ENCODE measurements around the gene FNDC3A.
"Not testable (repeated sequence)": the region's sequence is repeated elsewhere in the genome, so short reads cannot be mapped to it uniquely, and the experiment has no call there.

Gene FNDC3A

DNA sequence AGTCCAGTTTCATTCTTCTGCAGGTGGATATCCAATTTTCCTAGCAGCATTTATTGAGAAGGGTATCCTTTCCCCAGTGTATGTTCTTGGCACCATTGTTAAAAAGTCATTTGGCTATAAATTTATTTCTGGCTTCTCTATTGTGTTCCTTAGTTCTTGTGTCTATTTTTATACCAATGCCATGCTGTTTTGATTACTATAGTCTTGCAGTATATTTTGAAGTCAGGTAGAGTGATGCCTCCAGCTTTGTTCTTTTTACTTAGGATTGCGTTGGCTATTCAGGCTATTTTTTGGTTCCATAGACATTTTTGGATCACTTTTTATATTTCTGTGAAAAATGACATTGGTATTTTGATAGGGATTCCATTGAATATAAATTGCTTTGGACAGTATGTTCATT is 172.7 kb downstream of the FNDC3A start:
- DNase-seq: no peak

DNA sequence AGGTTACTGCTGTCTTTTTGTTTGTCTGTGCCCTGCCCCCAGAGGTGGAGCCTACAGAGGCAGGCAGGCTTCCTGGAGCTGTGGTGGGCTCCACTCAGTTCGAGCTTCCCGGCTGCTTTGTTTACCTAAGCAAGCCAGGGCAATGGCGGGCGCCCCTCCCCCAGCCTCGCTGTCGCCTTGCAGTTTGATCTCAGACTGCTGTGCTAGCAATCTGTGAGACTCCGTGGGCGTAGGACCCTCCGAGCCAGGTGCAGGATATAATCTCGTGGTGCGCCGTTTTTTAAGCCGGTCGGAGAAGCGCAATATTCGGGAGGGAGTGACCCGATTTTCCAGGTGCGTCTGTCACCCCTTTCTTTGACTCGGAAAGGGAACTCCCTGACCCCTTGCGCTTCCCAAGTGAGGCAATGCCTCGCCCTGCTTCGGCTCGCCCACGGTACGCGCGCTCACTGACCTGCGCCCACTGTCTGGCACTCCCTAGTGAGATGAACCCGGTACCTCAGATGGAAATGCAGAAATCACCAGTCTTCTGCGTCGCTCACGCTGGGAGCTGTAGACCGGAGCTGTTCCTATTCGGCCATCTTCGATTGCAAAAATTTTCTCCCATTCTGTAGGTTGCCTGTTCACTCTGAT is 182.4 kb downstream of the FNDC3A start:
- DNase-seq: not testable (repeated sequence)

DNA sequence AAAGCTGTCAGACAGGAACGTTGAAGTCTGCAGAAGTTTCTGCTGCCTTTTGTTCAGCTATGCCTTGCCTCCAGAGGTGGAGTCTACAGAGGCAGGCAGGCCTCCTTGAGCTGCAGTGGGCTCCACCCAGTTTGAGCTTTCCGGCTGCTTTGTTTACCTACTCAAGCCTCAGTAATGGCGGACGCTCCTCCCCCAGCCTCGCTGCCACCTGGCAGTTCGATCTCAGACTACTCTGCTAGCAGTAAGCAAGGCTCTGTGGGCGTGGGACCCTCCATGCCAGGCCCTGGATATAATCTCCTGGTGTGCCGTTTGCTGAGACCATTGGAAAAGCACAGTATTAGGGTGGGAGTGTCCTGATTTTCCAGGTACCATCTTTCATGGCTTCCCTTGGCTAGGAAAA is 187.4 kb downstream of the FNDC3A start:
- not testable (repeated sequence) for DNase-seq

DNA sequence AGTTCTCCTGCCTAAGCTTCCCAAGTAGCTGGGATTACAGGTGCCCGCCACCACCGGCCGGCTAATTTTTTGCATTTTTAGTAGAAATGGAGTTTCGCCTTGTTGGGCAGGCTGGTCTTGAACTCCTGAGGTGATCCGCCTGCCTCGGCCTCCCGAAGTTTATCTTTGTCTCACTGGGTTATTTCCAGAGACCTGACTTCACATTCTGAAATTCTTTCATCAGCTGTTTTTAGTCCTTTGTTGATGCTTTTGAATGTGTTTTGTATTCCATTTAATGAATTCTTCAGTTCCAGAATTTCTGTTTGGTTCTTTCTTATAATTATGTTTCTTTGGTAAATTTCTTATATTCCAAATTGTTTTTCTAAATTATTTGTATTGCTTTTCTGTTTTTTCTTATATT is 189.0 kb downstream of the FNDC3A start:
- DNase-seq: no peak

DNA sequence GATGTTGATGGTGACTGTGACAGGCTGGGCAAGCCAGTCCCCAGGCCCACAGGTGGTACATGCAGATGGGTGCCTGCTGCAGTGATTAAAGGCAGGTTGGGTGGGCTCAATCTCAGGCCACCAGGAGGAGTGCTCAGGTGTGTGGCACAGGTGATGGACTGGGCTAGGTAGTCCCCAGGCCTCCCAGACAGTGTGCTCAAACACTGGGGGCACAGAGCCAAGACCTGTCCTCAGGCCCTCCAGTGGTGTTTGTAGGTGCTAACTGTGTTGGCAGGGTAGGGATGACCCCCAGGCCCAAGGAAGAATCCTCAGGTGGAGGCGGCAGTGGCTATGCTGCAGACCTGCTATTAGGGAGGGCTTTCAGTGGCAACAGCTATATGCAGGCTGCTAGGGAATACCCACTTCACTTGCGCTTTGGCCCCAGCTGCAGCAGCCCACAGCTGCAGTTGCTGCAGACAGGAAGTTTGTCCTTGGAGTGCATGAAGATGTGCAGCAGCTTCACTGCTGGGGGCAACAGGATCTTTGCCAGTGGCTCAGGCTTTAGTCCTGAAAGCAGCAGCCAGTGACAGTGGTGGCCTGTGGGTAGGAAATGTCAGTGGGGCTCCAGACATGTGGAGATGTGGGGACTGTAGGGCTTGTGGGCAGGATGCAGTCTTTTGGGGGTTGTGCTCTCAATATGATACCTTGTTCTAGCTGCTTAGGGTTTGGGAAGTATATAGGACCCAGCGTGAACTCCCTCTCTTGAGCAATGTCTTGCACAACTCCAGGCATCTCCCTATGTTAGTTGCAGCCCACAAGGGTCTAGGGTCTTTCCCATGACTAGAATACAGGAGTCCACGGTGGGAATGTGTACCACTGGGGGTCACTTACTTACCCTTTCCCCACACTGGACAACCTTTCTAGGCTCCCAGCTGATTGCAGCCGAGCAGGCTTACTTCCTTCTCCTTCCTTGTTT is 190.4 kb downstream of the FNDC3A start:
- DNase-seq: no peak

DNA sequence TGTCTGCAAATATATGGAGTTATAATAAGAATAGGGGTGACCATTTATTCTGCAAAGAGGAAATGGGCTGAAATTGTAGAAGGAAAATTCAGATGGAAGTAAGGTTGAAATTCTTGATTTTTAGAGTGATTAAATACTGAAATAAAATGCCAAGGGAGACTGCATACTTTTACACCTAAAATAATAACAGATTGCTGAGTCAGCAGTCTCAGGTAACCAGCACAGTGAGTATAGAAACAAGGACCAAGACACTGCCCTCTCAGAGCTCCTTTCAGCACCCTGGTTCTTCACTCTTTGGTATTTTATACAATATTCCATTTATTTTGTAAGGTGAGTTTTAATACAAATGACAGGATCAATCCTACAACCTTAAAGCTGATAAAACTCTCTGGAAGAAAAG is 195.6 kb downstream of the FNDC3A start:
- no peak for DNase-seq

DNA sequence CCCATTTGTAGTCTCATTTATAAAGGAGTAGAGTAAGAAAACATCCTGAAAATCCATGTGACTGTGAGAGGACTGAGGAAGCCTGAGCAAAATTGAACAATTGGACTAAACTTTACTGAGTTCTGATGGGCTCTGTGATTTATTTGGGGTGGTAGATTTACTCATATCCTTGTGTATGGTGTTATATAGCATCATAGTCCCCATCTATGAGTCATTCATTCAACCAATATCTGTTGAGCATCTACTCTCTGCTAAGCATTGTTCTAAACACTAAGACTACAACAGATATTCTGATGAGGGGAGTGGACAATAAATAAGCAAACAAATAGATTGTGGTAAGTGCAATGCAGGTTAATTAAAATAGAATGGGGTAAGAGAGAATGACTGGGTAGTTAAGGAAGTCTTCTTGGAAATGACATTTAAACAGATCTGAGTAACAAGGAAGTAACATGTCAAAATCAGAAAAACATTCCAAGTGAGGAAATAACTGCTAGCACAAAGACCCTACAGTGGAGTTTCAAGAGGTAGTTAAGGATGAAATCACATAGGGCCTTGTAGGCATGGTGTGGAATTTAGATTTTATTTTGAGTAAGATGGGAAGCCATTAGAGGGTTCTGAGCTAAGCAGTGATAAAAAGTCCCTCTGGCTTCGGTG is 208.1 kb downstream of the FNDC3A start:
- DNase-seq: no peak

DNA sequence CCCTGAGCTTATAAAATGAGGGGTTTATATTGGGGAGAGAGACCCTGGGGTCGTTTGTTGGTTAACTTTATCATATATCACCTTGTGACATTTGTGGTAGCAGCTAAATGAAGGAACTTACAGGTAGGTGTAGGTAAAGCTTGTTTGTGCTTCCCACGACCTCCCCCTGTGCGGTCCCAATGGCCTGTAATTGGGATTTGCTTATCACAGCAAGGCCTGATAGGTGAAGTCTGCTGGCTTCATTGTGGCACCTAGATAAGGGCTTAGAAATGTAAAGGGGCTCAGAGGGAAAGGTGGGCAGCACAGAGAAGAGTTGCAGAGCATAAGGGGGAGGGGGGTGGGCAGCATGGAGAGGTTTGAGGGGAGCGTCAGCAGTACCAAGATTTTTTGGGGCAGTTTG is 208.9 kb downstream of the FNDC3A start:
- DNase-seq: no peak

DNA sequence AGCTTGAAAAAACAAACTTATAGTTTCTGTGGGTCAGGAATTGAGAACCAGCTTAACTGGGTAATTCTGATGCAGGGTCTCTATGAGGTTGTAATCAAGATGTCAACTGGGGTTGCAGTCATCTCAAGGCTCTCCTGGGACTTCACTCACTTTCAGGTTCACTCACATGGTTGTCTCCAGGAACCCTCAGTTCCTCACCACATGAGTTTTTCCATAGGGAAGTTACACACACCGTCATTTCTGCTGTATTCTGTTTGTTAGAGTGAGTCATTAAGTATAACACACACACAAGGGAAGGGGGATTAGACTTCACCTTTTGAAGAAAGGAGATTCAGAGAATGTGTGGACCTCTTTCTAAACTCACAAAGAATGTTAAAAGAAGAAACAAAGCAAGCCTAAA is 209.6 kb downstream of the FNDC3A start:
- DNase-seq: no peak

DNA sequence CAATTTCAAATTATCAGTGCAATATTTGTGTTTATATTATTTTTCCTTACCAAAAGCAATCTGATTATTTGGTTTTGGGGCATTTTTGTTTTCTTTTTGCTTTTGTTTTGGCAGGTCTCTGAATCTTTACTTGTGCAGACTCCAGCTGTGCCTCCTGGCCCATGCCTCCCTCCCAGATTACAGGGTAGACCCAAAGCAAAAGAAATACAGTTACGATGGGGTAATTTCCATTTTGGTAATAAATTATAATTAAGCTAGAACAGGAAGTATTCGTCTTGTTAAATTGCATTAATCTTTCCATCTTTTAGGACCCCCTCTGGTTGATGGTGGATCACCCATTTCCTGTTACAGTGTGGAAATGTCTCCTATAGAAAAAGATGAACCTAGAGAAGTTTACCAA is 215.2 kb downstream of the FNDC3A start:
- DNase-seq: no peak

DNA sequence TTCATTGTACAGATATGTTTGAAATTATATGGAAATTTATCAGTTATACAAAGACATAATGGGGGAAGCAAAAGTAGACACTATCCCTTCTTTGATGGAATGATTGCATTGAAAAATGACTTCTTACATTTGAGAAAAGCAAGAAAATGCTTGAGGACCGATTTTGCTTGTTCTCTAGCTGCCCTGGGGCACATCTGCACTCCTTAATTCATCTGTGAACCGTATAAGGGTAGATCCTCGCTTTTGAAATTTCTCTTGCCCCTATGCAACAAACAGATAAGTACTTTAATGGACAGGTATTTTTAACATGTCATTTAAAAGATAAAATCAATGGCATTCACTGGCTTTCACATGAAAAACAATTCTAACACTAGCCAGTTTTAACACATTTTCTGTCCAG is 230.9 kb downstream of the FNDC3A start:
- no peak for DNase-seq

DNA sequence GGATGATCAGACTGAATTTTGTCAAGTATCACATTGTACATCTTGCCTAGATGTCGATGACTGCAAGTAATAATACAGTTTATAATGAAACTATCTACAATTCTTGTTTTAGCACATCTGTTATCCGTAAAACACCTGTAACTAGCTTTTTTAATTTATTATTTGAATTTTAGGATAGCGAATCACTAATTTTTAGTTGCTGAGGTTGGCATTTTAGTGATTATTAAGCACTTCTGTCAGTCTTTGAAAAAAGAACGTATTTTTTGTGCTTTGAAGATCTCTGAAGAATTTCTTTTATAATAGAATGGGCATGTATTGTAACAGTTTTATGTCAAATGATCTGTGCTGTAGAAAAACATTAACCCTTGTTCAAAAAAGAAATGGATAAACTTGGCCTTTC is 232.9 kb downstream of the FNDC3A start:
- no peak for DNase-seq

DNA sequence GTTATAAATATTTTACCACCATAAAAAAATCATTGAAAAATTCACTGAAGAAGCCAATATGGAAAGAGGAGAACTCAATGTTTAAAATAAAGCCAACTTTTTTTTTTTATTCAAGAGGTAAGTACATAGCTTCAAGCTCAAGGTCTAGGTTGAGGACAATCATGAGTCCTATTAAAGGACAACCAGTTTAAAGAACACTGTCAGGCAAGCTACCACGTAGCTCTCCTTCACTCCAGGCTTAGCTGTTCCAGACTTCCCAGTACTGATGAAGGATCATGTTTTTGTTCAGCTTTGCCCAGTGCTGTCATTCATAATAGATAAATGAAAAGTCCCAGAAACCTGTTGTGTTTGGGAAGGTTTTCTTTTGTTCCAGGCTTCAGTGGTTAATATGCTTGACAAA is 234.4 kb downstream of the FNDC3A start:
- DNase-seq: no peak

DNA sequence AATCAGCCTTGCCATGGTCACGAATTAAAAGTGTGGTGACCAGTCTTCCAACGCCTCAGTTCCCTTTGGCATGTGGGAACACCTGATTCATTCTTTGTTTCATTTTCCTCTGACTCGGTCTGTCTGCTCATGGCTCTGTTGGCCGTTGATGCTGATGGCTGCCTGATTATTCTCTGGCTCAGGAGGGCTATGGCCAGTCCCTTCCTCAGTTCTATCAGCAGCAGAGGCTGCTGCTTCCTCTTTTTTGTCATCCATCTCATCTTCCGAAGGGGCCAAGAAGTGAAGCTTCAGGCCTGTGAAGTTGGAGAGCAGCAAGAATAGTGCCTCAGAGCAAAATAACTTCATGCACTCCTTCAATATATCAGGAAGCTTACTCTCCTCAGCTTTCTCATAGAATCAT is 235.0 kb downstream of the FNDC3A start:
- DNase-seq: no peak

DNA sequence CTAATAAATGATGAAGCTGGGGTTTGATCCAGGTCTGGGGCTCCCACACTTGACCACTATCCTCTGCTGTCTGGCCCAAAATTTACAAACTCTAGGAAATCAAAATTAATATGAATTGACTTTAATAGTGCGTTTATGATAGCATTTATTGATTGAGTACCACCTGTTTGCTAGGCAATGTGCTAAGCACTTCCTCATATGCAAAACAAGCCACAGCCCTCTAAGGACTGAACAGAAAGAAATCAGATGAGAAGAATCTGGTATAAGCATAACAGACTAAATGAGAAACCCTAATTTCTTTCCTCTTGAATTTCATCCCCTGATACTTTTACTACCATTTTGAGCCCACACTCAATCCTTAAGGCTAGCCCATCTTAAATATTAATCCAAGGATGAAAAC is 237.8 kb downstream of the FNDC3A start:
- no peak for DNase-seq

DNA sequence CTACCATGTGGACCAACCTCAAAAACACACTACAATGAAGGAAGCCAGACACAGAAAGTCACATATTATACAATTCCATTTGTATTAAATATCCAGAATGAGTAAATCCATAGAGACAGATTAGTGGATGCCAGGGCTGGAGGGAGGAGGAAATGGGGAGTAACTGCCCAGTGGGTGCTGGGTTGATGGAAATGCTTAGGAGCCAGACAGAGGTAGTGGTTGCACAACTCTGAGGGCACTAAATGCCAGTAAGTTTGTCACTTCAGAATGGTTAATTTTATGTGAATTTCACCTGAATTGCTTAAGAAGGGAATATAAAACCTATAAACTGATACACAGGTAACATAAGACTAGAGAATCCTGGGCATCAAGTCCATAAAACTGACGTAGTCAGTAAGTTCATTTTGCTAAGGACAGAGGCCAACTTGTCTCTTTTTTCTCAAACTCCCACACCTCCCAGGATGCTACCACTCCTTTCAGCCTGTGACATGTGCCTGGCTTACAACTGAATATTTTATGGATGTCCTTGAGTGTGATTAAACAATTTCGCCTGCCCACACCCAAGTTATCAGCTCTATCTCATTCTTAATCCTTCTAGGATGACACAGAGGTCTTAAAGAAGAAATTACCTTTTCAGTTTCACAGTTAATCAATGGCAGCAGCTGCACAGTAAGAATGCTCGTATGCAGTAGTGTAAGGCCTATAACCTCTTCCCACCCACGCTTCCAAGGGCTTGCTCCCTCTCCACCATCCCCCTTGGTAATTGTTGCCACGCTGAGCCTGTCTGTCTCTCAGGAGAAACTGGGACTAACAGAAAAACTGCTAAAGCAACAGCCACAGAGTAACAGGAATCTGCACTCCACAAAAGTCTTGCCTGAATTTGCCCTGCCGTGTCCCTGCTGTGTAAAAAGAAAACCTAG is 238.5 kb downstream of the FNDC3A start:
- DNase-seq: no peak

DNA sequence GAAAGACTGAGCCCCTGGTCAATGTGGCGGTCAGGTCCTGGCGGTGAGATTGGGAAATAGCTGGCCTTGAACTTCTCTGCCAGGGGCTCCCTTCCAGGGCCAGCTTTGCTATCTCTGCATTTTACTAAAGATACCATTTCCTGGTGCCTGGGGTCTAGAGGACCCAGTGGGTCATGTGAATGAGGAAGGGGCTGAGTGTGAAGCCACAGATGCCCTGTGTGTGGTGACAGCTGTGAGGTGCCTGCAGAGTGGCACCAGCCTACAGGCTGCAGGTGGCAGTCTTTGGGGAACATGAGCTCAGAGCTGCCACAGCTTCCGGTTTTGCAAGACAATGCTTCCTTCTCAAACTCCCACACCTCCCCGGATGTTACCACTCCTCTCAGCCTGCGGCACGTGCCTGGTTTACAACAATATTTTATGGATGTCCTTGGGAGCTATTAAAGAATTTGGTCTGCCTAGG is 239.2 kb downstream of the FNDC3A start:
- no peak for DNase-seq

DNA sequence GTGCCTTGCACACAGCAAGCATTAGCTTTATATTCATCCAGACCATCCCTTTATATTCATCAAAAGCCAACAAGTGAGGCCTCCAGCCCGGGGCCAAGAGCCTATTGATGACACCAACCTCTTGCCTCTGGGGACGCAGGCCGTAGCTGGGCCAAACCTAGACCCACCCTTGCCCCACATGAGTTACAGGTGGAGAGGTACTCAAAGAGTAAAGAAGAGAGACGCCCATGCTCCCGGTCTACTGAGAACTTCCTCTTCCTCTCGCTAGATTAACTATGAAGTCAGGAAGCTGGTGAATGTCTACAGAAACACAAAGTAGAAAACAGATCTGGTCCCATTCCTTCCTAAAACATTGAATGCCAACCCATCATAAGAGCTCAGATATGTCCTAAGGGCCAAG is 240.6 kb downstream of the FNDC3A start:
- no peak for DNase-seq

DNA sequence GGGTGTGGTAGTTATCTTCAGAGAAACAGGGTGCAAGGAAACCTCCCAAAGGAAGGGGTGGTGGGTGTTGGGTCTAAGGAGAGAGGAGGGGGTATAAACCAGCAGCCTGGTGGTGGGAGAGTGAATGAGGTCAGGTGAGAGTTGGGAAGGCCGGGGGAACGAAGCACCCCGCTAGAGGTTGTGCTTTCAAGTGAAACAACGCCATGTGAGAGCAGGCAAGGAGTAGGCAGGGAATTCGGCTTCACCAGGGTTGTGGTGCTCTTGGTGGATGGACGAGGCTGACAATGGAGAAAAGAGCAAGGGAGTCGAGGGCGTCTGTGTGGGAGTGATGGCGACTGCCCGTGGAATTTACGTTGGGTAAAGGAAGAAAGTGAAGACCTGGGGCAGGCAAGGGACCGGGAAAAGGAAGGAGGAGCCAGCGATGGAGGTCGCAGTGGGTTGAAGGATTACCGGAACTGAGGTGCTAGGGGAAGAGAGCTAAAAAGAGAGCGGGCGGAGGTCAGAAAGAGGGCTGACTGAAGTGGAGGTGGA is 242.3 kb downstream of the FNDC3A start:
- DNase-seq: no peak

DNA sequence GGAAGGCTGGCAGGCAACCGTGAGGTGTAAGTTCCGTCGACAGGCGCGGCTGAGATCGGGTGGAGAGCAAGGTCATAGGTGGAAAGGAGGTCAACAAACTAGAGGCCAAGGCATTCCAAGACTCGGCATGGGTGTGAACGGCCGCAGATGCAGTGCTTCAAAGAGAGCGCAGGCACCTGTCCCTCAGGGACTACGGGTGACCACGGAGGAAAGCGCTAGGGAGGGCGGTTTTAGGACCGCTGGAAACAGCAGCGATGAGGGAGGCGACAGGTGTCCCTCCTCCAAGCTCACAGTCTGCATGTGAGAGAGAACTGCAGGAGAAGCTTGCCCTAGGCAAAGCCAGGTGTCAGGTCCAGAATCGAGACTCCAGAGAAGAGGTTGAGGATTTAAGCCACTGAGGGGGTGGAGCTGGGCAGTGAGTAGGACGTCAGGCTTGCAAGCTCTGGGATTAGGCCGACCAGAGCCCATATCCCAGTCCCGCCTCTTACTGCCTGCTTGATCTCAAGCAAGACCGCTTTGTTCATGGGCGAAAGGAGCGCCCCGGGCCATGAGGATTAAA is 242.9 kb downstream of the FNDC3A start:
- DNase-seq: no peak

DNA sequence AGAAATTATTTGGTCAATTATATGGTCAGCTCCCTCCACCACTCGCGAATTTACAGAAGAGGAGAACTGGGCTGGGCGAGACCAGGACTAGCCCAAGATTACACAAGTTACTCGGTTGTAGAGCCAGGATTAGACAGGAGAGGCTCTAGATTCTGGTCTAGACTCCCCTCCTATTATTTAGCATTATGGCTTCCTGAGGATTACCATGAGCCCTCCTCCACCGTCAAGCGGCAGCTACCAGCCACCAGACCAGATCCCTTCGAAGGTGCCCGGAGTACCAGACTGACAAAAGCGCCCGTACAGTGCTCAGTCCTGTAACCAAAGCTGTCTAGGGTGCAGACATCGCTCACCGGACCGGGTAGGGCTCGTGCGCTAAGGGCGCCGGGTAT is 243.9 kb downstream of the FNDC3A start:
- DNase-seq: no peak
